ENCODE results near the gene PDCD1.

- TF ChIP-seq CTCF (IDR thresholded peaks at IDR 0.05) (no peak), ZFX (IDR thresholded peaks at IDR 0.05; ENCODE audit: borderline replicate concordance) (no peak)
Measured at GRCh38 chr2:241820625-241821384, 37.9 kb downstream of the PDCD1 start.
